ENCODE data around the gene NDNF.
A peak's percentile ranks its signal among the peaks of the same experiment; 100 is the strongest.

The NDNF gene, protein sequence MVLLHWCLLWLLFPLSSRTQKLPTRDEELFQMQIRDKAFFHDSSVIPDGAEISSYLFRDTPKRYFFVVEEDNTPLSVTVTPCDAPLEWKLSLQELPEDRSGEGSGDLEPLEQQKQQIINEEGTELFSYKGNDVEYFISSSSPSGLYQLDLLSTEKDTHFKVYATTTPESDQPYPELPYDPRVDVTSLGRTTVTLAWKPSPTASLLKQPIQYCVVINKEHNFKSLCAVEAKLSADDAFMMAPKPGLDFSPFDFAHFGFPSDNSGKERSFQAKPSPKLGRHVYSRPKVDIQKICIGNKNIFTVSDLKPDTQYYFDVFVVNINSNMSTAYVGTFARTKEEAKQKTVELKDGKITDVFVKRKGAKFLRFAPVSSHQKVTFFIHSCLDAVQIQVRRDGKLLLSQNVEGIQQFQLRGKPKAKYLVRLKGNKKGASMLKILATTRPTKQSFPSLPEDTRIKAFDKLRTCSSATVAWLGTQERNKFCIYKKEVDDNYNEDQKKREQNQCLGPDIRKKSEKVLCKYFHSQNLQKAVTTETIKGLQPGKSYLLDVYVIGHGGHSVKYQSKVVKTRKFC

DNA sequence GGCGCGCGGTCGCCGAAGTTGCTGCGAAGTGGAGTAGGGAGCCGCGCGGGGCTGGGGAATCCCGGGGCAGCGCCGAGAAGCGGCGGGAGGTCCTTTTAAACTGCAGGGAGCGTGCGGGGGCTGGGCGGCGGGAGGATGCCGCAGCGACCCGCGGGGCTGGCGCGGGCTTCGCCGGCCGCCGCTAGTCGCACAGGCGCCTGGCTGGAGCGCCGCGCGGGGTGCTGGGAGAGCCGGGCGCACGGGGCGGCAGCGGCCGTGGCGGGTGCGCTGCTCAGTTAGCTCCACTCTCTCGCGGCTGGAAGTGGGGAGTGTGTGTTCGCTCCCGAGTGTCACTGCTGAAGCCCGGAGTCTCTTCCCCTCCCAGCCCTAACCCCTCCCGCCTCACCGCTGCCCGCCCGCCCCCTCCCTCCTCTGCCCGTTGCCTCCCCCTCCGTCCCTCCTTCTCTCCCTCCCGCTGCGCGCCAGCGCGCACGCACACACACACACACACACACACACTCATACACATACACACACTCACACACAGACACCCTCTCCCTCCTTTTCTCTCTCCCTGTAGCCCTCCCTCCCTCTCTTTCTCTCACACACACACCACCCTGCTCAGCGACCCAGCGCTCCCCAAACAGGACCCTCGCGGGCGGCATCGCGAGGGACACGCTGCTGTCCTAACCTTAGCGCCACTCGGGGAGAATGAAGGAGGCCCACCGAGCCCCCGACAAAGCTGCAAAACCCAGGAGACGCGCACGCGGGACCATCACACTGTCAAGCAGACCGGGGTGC lies at the start of gene NDNF:
TSS of gene NDNF (minus strand) at position 312 of the 780 bp plus-strand sequence. CDS start 26,698 bp downstream, outside the sequence.
- DNase-seq, result peak; percentile 45

DNA sequence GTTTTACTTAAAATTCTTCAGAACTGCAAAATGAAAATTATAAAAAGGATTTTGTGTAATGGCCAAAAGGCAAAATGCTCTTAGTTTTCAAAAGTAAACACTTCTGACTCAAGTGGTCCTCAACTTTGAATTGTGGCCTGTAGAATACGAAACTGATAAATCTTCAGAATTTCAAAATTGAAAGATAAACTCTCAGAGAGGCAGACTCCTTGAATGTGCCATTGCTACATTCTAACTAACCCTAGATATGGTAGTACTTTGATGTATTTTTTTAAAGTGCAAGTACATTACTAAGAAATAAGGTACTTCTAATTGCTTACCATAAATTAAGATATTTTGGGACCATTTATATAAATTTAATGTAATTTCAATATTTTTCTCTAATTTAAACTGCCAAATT lies 47.4 kb upstream of the NDNF start:
- DNase-seq, result no peak

GRCh38 chr4:121118344-121118743 lies 46.0 kb upstream of the NDNF start:
- DNase-seq, result no peak

DNA sequence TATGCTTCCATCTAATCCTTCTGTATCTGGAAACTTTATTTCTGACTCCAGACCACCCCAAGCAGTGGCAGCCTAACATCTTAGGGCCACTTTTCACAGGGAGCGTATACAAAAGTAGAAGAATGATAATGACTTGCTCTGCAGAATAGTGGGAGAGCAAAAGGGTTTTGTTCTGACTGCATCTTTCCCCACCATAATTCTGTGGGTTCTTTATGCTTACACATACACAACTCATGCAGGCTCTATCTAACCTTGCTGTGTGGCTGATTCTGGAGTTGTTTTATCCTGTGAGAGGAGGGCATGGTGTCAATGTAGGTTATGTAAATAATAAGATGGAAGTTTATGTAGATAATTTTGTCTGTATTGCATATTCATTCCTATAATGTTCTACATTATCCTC lies 42.4 kb upstream of the NDNF start:
- no peak for DNase-seq

- DNase-seq, result no peak
Measured at GRCh38 chr4:121112530-121112929, 40.2 kb upstream of the NDNF start.

DNA sequence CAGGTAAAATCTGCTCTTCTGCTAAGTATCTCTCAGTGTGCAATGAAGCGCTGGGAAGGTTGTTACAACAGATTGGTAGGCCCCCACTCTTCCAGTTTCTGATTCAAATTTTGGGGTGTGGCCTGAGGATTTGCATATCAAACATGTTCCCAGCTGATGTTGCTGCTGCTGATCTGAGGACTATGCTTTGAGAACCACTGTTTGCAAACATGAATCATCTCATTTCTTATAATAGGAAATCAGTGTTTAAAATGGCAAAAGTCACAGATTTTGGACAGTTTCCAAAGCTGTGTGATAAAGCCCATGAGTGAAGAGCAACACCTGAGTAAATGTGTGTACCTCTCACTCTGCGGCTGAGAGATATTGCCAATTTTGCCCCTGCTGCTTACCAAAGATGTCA lies 36.2 kb upstream of the NDNF start:
- no peak for DNase-seq

- no peak for DNase-seq
Measured at GRCh38 chr4:121107507-121107906, 35.2 kb upstream of the NDNF start.

GRCh38 chr4:121100093-121100775 lies 27.9 kb upstream of the NDNF start:
- no peak for DNase-seq

- DNase-seq, result no peak
Measured at GRCh38 chr4:121098266-121098665, 25.9 kb upstream of the NDNF start.

DNA sequence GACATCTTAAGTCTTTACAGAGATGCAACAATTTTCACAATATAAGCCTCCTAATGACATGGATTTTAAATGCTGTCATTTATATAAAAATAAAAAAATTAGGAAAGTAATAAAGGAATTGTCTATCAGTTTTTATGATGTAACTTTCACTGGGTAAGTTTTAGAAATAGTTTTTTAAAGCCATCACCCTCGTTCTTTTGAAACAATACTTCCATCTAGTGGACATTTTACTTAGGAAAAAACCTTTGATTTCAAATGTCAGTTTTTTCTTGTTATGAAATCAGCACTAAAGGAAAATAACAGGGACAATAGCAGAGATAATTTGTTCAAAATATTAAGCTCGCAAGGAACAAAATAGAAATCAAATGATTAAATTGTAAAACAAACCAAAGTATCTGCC lies 24.3 kb upstream of the NDNF start:
- DNase-seq, result no peak

DNA sequence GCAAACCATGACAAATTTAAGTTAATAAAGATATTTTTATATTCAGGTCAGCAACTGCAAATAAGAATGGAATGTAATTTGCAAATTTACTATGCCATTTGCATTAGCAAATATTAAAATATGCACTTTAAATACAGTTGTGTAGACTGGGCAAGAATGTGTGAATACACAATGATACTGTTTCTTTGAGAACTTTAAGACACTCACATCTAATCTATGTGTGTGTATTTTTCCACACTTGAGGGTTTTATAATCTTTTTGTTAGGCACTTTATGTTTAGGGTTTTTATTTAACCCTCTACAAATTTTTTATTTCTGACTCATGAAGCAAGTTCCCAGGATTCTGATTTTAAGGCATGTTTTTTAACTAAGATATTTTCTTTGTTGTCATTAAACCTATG lies 23.9 kb upstream of the NDNF start:
- DNase-seq, result no peak

GRCh38 chr4:121094297-121094966 lies 22.1 kb upstream of the NDNF start:
- DNase-seq, result no peak

- no peak for DNase-seq
Measured at GRCh38 chr4:121093261-121093660, 20.9 kb upstream of the NDNF start.

GRCh38 chr4:121091941-121092340 lies 19.6 kb upstream of the NDNF start:
- DNase-seq, result no peak

DNA sequence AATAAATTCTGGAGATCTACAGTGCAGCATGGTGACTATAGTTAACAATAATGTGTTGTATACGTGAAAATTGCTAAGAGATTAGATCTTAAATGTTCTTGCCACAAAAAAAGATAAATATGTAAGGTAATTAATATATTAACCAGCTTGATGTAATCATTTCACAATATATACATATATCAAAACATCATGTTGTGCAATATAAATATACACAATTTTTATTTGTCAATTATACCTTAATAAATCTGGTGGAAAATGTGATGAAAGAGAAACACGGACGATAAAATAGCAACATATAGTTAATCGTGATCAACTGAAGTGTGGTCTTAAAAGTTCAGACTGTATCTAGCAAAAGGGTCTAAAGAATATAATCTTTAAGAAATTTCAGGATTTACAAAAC lies 16.5 kb upstream of the NDNF start:
- no peak for DNase-seq

GRCh38 chr4:121079376-121079775 lies 7.0 kb upstream of the NDNF start:
- no peak for DNase-seq

DNA sequence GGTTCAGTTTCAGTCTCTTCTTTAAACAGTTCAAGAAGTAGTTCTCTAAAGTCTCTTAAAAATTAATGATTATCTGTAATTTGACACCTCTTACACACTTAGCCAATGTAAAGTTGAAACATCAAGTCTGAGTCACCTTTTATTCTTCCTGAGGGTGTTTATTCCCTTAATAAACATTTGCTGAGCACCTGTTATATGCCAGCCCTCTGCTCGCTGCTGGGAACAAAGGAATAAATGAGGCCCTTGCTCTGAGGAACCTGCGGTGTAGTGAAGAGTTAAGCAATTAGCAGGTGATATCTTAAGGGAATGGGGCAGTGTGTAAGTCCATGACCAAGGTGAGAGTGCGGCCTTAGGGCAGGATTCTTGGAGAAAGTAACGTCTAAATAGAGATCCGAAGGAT lies 5.2 kb upstream of the NDNF start:
- no peak for DNase-seq

DNA sequence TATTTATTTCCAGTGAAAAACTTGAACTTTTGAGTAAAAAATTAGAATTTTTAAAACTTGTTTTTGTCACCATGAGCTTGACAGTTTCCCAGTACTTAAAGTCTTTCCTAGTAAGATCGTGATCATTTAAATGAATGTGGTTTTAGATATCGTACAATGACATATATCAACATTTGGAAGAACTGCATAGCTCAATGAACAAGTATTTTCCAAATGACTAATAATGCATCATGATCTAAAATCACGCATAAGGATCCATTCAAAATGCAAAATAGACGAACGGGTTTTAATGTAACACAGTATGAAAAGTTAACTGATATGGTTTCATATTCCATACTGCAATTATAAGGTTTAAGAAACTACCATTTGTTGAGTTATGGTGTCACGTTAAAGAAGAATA lies 4.1 kb upstream of the NDNF start:
- DNase-seq, result no peak

- no peak for DNase-seq
Measured at GRCh38 chr4:121073672-121074381, 1.5 kb upstream of the NDNF start.

DNA sequence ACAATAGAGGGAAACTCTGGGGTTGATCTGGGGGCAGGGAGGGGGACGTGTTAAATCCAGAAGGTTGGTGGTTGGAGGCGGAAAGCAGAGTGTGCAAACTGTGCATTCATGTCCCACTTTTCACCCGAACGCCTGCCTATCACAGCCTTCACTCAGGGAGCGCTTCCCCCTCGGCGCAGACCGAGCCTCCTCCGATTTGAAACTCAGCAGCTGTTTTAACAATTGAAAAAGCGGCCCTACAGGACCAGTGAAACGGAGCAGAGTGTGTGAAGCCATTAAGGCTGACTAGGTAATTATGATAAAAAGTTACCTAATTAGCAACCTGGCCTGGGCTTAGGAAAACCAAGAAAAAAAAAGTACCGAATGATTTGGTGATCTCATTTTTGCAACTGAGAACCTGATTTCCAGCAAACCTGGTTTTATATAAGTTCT lies 685 bp upstream of the NDNF start:
- no peak for DNase-seq

GRCh38 chr4:121071640-121072223 lies 603 bp downstream of the NDNF start:
- no peak for DNase-seq

Data from activated naive CD4-positive, alpha-beta T cell treated with anti-CD3 and anti-CD28 coated beads, Interleukin-2, amount 50 U/mL, for 16 hours (primary cell).